Measurements from ENCODE around the gene PDPK1.

- TF ChIP-seq, protein P1, sequence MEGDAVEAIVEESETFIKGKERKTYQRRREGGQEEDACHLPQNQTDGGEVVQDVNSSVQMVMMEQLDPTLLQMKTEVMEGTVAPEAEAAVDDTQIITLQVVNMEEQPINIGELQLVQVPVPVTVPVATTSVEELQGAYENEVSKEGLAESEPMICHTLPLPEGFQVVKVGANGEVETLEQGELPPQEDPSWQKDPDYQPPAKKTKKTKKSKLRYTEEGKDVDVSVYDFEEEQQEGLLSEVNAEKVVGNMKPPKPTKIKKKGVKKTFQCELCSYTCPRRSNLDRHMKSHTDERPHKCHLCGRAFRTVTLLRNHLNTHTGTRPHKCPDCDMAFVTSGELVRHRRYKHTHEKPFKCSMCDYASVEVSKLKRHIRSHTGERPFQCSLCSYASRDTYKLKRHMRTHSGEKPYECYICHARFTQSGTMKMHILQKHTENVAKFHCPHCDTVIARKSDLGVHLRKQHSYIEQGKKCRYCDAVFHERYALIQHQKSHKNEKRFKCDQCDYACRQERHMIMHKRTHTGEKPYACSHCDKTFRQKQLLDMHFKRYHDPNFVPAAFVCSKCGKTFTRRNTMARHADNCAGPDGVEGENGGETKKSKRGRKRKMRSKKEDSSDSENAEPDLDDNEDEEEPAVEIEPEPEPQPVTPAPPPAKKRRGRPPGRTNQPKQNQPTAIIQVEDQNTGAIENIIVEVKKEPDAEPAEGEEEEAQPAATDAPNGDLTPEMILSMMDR (IDR thresholded peaks at IDR 0.05 in 8 of 11, conservative IDR thresholded peaks at IDR 0.05 in 3 of 11): no peak
- TF ChIP-seq POLR2A (IDR thresholded peaks at IDR 0.05): no peak
Measured at GRCh38 chr16:2494616-2495015, 43.2 kb upstream of the PDPK1 start.

Measured in spleen (tissue), 7 donors.